HL-60 (cell line): ENCODE results near the gene TSPO.

ENCODE experiments used
- DNase-seq, 2 experiments: peaks; one replicate each; pipeline ENCODE4 v3.0.0-alpha.2; 2010 to 2020; ENCODE audit warnings: low read depth in 1 of 2, low spot score in 1 of 2
- H3K27ac ChIP-seq: fragments of 250-450 bp; sonication (Bioruptor Pico); replicated peaks from 2 replicates; pipeline ENCODE4 v1.5.1; 2020; ENCODE audit warnings: mild to moderate bottlenecking, moderate library complexity
- H3K27me3 ChIP-seq: fragments of 250-450 bp; sonication (Bioruptor Pico); 2 replicates; pipeline ENCODE4 v1.5.1; 2021; ENCODE audit warnings: mild to moderate bottlenecking, moderate library complexity; ENCODE audit not compliant: insufficient read depth, poor library complexity, severe bottlenecking
- H3K4me3 ChIP-seq: replicated peaks from 2 replicates; pipeline ENCODE4 v1.5.1; 2011; ENCODE audit warnings: mild to moderate bottlenecking, control low read depth, low read length; ENCODE audit not compliant: insufficient read depth
- CTCF ChIP-seq: IDR thresholded peaks from one replicate; pipeline ENCODE4 v1.5.1; 2011; ENCODE audit warnings: low read length, control low read depth, inconsistent platforms; ENCODE audit not compliant: insufficient read depth
- GABPA ChIP-seq: IDR thresholded peaks from 2 replicates; pipeline ENCODE4 v1.6.1; 2012; ENCODE audit warnings: low read depth
- POLR2AphosphoS5 ChIP-seq: IDR thresholded peaks from 2 replicates; pipeline ENCODE4 v1.6.1; 2012; ENCODE audit warnings: low read depth
- REST ChIP-seq: IDR thresholded peaks from 2 replicates; pipeline ENCODE4 v1.6.1; 2012; ENCODE audit warnings: low read depth; ENCODE audit not compliant: insufficient replicate concordance
- SPI1 ChIP-seq: IDR thresholded peaks from 2 replicates; pipeline ENCODE4 v1.6.1; 2012; ENCODE audit warnings: low read depth, mild to moderate bottlenecking, borderline replicate concordance

Gene TSPO

GRCh38 chr22:43173566-43173965 is 22.2 kb downstream of the TSPO start:
- Histone ChIP-seq H3K27ac (no peak overlapping the region), H3K27me3 (no peaks in the 10 kb centered on the region), H3K4me3 (no peak overlapping the region)
- TF ChIP-seq POLR2AphosphoS5 (no peak), REST (no peak), CTCF (no peak), GABPA (no peak), SPI1 (no peak)
- no peak for DNase-seq

- TF ChIP-seq CTCF = no peak
- no peak for TF ChIP-seq SPI1
- TF ChIP-seq POLR2AphosphoS5 = no peak; the same call in 1 of the 2 replicates
- TF ChIP-seq GABPA = no peak
- no peak for TF ChIP-seq REST
- DNase-seq = no peak
- H3K4me3 ChIP-seq = no peak overlapping the region
- no peaks in the 10 kb centered on the region for H3K27me3 ChIP-seq
- H3K27ac ChIP-seq = no peak overlapping the region
These were observed 22.8 kb downstream of the TSPO start for GRCh38 chr22:43173976-43174720.

DNA sequence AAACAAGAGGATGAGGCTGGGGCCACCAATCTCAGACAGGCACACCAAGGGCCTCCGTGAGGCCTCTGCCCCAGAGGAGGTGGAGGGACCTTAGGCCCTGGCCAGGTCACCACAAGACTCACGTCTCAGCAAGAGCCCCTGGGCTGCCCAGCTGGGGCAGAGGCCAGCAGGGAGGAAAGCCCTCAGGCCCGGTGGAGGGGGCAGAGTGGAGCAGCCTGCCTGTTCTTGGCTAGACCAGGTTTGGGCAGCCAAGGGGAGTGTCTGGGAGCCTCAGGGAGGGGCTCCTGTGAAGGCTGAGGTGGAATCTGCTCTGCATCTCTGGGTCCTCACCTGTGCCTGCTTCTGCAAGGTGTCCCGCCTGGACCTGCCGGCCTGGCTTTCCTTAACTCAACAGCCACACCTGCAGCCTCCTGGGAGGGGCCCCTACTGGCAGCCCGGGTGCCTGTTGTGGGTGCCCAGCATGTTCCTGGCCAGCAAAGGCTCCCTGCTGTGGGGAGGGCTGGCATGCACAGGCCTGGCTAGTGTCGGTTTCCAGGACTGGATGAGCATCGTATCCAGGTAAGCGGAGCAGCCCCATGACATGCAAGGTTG is 23.7 kb downstream of the TSPO start:
- no peaks in the 10 kb centered on the region for H3K27me3 ChIP-seq
- TF ChIP-seq POLR2AphosphoS5 (no peak), REST (no peak), CTCF (no peak), SPI1 (no peak), GABPA (no peak)
- no peak for DNase-seq
- H3K4me3 ChIP-seq = no peak overlapping the region
- no peak overlapping the region for H3K27ac ChIP-seq
